IPS-15b (cell line): ENCODE data around the gene ERG28.
A peak's percentile ranks its signal among the peaks of the same experiment; 100 is the strongest.

Source experiments
- H3K27me3 ChIP-seq: one replicate; pipeline ENCODE4 v1.6.1; 2013; ENCODE audit warnings: low read length; ENCODE audit not compliant: control insufficient read depth, insufficient read depth
- H3K36me3 ChIP-seq: one replicate; pipeline ENCODE4 v1.6.1; 2013; ENCODE audit warnings: low read length; ENCODE audit not compliant: control insufficient read depth, insufficient read depth
- H3K4me1 ChIP-seq: one replicate; pipeline ENCODE4 v1.6.1; 2013; ENCODE audit warnings: mild to moderate bottlenecking, low read length; ENCODE audit not compliant: control insufficient read depth, insufficient read depth
- H3K4me3 ChIP-seq: one replicate; pipeline ENCODE4 v1.5.1; 2013; ENCODE audit warnings: low read depth, low read length
- H3K9ac ChIP-seq: one replicate; pipeline ENCODE4 v1.6.1; 2013; ENCODE audit warnings: low read depth, mild to moderate bottlenecking, low read length
- H3K9me3 ChIP-seq: one replicate; pipeline ENCODE4 v1.6.1; 2013; ENCODE audit warnings: mild to moderate bottlenecking, low read length; ENCODE audit not compliant: control insufficient read depth, insufficient read depth

Gene ERG28

GRCh38 chr14:75640876-75641275 is 19.8 kb downstream of the ERG28 start:
- Histone ChIP-seq H3K4me3 (no peak overlapping the region), H3K4me1 (no peaks in the 10 kb centered on the region), H3K9ac (no peak overlapping the region), H3K36me3 (no peaks in the 10 kb centered on the region), H3K9me3 (no peaks in the 10 kb centered on the region), H3K27me3 (no peaks in the 10 kb centered on the region)

GRCh38 chr14:75636100-75636692 is 24.5 kb downstream of the ERG28 start:
- Histone ChIP-seq H3K9me3 (no peaks in the 10 kb centered on the region), H3K36me3 (no peaks in the 10 kb centered on the region), H3K9ac (no peak overlapping the region), H3K4me1 (peaks cover 15% of the 10 kb centered on the region), H3K27me3 (no peaks in the 10 kb centered on the region), H3K4me3 (no peak overlapping the region)

- Histone ChIP-seq H3K27me3 (no peaks in the 10 kb centered on the region), H3K4me1 (peaks cover 27% of the 10 kb centered on the region), H3K9me3 (no peaks in the 10 kb centered on the region), H3K4me3 (no peak overlapping the region), H3K9ac (no peak overlapping the region), H3K36me3 (no peaks in the 10 kb centered on the region)
Observed at GRCh38 chr14:75634848-75635247, 25.8 kb downstream of the ERG28 start.

GRCh38 chr14:75631453-75631831 is 29.2 kb downstream of the ERG28 start:
- no peaks in the 10 kb centered on the region for H3K9me3 ChIP-seq
- H3K4me1 ChIP-seq, result peaks cover 30% of the 10 kb centered on the region
- H3K27me3 ChIP-seq, result no peaks in the 10 kb centered on the region
- H3K9ac ChIP-seq, result peak overlapping the region; percentile 48
- no peaks in the 10 kb centered on the region for H3K36me3 ChIP-seq
- H3K4me3 ChIP-seq, result peak overlapping the region; percentile 6

- Histone ChIP-seq H3K36me3 (no peaks in the 10 kb centered on the region), H3K9ac (peak overlapping the region; percentile 48), H3K27me3 (no peaks in the 10 kb centered on the region), H3K9me3 (no peaks in the 10 kb centered on the region), H3K4me1 (peaks cover 30% of the 10 kb centered on the region), H3K4me3 (peak overlapping the region; percentile 4)
Observed at GRCh38 chr14:75630695-75631452, 29.8 kb downstream of the ERG28 start.

GRCh38 chr14:75628816-75629215 is 31.9 kb downstream of the ERG28 start:
- Histone ChIP-seq H3K4me3 (no peak overlapping the region), H3K9ac (no peak overlapping the region), H3K36me3 (no peaks in the 10 kb centered on the region), H3K4me1 (peaks cover 30% of the 10 kb centered on the region), H3K27me3 (no peaks in the 10 kb centered on the region), H3K9me3 (no peaks in the 10 kb centered on the region)

- Histone ChIP-seq H3K9ac (no peak overlapping the region), H3K36me3 (no peaks in the 10 kb centered on the region), H3K4me1 (peaks cover 28% of the 10 kb centered on the region), H3K9me3 (no peaks in the 10 kb centered on the region), H3K4me3 (no peak overlapping the region), H3K27me3 (no peaks in the 10 kb centered on the region)
Observed at GRCh38 chr14:75627406-75627805, 33.3 kb downstream of the ERG28 start.

- no peak overlapping the region for H3K9ac ChIP-seq
- no peaks in the 10 kb centered on the region for H3K9me3 ChIP-seq
- H3K36me3 ChIP-seq, result no peaks in the 10 kb centered on the region
- peaks cover 22% of the 10 kb centered on the region for H3K4me1 ChIP-seq
- no peaks in the 10 kb centered on the region for H3K27me3 ChIP-seq
- no peak overlapping the region for H3K4me3 ChIP-seq
Observed at GRCh38 chr14:75626863-75627262, 33.8 kb downstream of the ERG28 start.

GRCh38 chr14:75626396-75626795 is 34.3 kb downstream of the ERG28 start:
- Histone ChIP-seq H3K4me1 (peaks cover 18% of the 10 kb centered on the region), H3K9me3 (no peaks in the 10 kb centered on the region), H3K27me3 (no peaks in the 10 kb centered on the region), H3K4me3 (no peak overlapping the region), H3K36me3 (no peaks in the 10 kb centered on the region), H3K9ac (no peak overlapping the region)

- H3K4me3 ChIP-seq, result no peak overlapping the region
- H3K9ac ChIP-seq, result no peak overlapping the region
- H3K36me3 ChIP-seq, result no peaks in the 10 kb centered on the region
- peaks cover 5% of the 10 kb centered on the region for H3K4me1 ChIP-seq
- H3K9me3 ChIP-seq, result no peaks in the 10 kb centered on the region
- no peaks in the 10 kb centered on the region for H3K27me3 ChIP-seq
Observed at GRCh38 chr14:75625034-75625433, 35.6 kb downstream of the ERG28 start.

GRCh38 chr14:75619548-75619947 is 41.1 kb downstream of the ERG28 start:
- no peaks in the 10 kb centered on the region for H3K36me3 ChIP-seq
- H3K27me3 ChIP-seq, result no peaks in the 10 kb centered on the region
- H3K4me3 ChIP-seq, result no peak overlapping the region
- no peak overlapping the region for H3K9ac ChIP-seq
- no peaks in the 10 kb centered on the region for H3K4me1 ChIP-seq
- no peaks in the 10 kb centered on the region for H3K9me3 ChIP-seq

- Histone ChIP-seq H3K9me3 (no peaks in the 10 kb centered on the region), H3K4me3 (no peak overlapping the region), H3K27me3 (no peaks in the 10 kb centered on the region), H3K4me1 (no peaks in the 10 kb centered on the region), H3K9ac (no peak overlapping the region), H3K36me3 (no peaks in the 10 kb centered on the region)
Observed at GRCh38 chr14:75615200-75615599, 45.5 kb downstream of the ERG28 start.
